HUES64 (cell line): ENCODE results near the gene ZNF484. TPM values are rescaled to one million over a fixed set of nuclear protein-coding genes. Genes with fewer than 3 reads are reported as not detected.
"Not testable (repeated sequence)": the region's sequence is repeated elsewhere in the genome, so short reads cannot be mapped to it uniquely, and the experiment has no call there.

Source experiments
- H3K27ac ChIP-seq: 2 replicates; pipeline ENCODE4 v1.7.0; 2013; ENCODE audit warnings: low read depth, low read length, inconsistent platforms
- H3K27me3 ChIP-seq: 2 replicates; pipeline ENCODE4 v1.6.1; 2013; ENCODE audit warnings: mild to moderate bottlenecking, low read length; ENCODE audit not compliant: insufficient read depth
- H3K36me3 ChIP-seq: 2 replicates; pipeline ENCODE4 v1.6.1; 2013; ENCODE audit warnings: mild to moderate bottlenecking, low read length; ENCODE audit not compliant: insufficient read depth
- H3K4me1 ChIP-seq: 2 replicates; pipeline ENCODE4 v1.6.1; 2013; ENCODE audit warnings: mild to moderate bottlenecking, low read length, moderate library complexity; ENCODE audit not compliant: insufficient read depth
- H3K4me3 ChIP-seq: 2 replicates; pipeline ENCODE4 v1.5.1; 2013; ENCODE audit warnings: mild to moderate bottlenecking, low read length, moderate library complexity
- H3K9ac ChIP-seq: 2 replicates; pipeline ENCODE4 v1.6.1; 2013; ENCODE audit warnings: mild to moderate bottlenecking, low read depth, low read length
- H3K9me3 ChIP-seq: 2 replicates; pipeline ENCODE4 v1.6.1; 2013; ENCODE audit warnings: low read depth, low read length; ENCODE audit not compliant: insufficient read depth
- WGBS: fragments of 150-250, 120-280 bp; methylation state at CpG from one replicate; pipeline ENCODE4 v1.1.7; 2013; ENCODE audit warnings: missing lambda C conversion rate; 5-methylcytosine and 5-hydroxymethylcytosine counted together
- polyA plus RNA-seq, 2 experiments: library from polyadenylated mRNA; stranded (reverse); fragments of 50-300 nt; gene quantifications; one replicate each; pipeline ENCODE4 v1.2.3, GENCODE V29; 2013

Gene ZNF484
- 6.1 TPM for polyA plus RNA-seq (2013, experiment 1 of 2)
- 7.8 TPM for polyA plus RNA-seq (2013, experiment 2 of 2)

- peak within 1 kb of the TSS; percentile 94 for H3K4me3 ChIP-seq
- WGBS = 19% methylated on average over 26 of the region's 28 CpGs
These were observed at the start of gene ZNF484 for GRCh38 chr9:92877531-92878430. Gene ZNF484, minus strand, starts transcription at chr9:92878038. Its CDS starts 3,009 bp downstream, at chr9:92875029.

DNA sequence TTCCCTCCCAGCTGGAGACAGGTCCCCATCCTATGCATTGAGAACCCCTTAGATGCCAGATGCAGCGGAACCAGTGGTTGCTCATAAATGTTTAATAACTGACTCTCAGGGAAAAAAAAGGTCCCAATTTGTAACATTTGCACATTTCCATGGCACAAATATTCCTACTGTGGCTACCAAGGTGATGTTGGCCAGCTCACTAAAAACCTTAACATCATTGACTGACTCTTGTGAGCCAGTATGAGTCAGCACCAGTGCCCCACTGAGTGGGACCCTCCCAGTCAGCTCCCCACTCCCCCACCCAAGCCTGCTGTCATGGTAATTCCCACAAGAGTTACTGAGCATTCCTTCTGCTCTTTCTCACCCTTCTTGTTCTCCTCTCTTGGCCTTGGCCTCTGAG is 42.6 kb upstream of the ZNF484 start:
- Histone ChIP-seq H3K27me3 (no peaks in the 10 kb centered on the region), H3K4me1 (no peaks in the 10 kb centered on the region), H3K36me3 (no peaks in the 10 kb centered on the region), H3K4me3 (no peak overlapping the region), H3K27ac (no peak overlapping the region), H3K9me3 (no peaks in the 10 kb centered on the region), H3K9ac (no peak overlapping the region)
- WGBS = 96% methylated on average over 1 of the region's 1 CpG

More at GRCh38 chr9:92877531-92878430, at the start of gene ZNF484:
- Histone ChIP-seq H3K27me3 (no peaks in the 10 kb centered on the region; the same call in 1 of the 2 replicates), H3K27ac (peak within 1 kb of the TSS; percentile 53; the same call in 1 of the 2 replicates), H3K9me3 (no peaks in the 10 kb centered on the region), H3K4me1 (peaks cover 10% of the 10 kb centered on the region), H3K9ac (peak within 1 kb of the TSS; percentile 78), H3K36me3 (peaks cover 4% of the 10 kb centered on the region; the same call in 1 of the 2 replicates)

- Histone ChIP-seq H3K9ac (no peak overlapping the region), H3K27me3 (no peaks in the 10 kb centered on the region), H3K27ac (no peak overlapping the region), H3K4me1 (no peaks in the 10 kb centered on the region), H3K36me3 (no peaks in the 10 kb centered on the region), H3K4me3 (no peak overlapping the region), H3K9me3 (no peaks in the 10 kb centered on the region)
- 80% methylated on average over 2 of the region's 2 CpGs for WGBS
These were observed 39.5 kb upstream of the ZNF484 start for GRCh38 chr9:92917176-92917800.

DNA sequence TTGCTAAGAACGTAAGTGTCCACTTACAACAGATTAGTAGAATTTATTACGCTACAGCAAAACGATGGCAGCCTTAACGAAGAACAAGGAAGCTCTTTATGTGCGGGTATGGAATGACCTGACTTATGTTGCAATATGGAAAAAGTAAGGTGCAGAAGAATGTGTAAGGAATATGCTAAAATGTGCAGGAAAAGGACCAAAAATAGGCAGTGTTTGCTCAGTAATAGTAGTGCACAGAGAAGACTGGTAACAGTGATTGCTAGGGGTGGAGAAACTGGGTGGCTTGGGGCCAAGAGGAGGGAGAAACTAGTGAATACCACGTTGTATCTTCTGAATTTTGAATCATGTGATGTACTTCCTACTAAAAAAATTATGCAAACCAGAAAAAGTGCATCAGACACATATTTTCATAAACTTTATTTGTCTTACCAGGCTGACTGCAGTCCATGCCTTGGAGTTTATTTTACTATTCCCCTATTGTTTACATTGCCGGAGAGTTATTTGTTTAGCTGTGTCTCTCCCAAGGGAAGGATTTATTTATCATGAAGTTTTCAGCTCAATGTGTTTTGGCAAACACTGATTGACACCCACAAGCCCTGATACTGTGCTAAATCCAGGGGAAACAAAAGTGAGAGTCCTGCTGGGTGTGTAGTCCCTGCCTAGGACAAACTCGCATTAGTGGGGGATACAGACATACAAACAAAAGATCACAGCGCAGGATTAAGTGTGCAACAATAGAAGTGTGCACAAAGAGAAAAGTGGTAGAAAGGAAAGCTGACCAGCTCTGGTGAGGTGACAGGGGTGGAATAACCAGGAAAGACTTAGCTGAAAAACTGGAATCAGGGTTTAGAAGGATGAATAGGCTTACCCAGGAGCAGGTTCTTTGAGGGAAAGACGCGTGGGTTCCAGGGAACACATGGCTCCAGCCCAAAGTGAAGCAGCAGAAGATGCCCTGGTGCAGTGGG is 34.0 kb upstream of the ZNF484 start:
- Histone ChIP-seq H3K27ac (no peak overlapping the region), H3K4me3 (no peak overlapping the region), H3K4me1 (no peaks in the 10 kb centered on the region), H3K27me3 (no peaks in the 10 kb centered on the region; the same call in 1 of the 2 replicates), H3K36me3 (no peaks in the 10 kb centered on the region), H3K9ac (no peak overlapping the region), H3K9me3 (no peaks in the 10 kb centered on the region)
- WGBS = 88% methylated on average over 10 of the region's 11 CpGs

- 27% methylated on average over 6 of the region's 6 CpGs for WGBS
- H3K36me3 ChIP-seq, H3K27me3 ChIP-seq, H3K9me3 ChIP-seq, H3K4me3 ChIP-seq, H3K4me1 ChIP-seq, H3K27ac ChIP-seq, H3K9ac ChIP-seq: not testable (repeated sequence)
These were observed 27.3 kb upstream of the ZNF484 start for GRCh38 chr9:92905137-92905536.

GRCh38 chr9:92897323-92897722 is 19.5 kb upstream of the ZNF484 start:
- no peak overlapping the region for H3K4me3 ChIP-seq
- no peaks in the 10 kb centered on the region for H3K27me3 ChIP-seq
- no peaks in the 10 kb centered on the region for H3K4me1 ChIP-seq
- H3K9ac ChIP-seq = no peak overlapping the region
- H3K9me3 ChIP-seq = no peaks in the 10 kb centered on the region
- H3K27ac ChIP-seq = no peak overlapping the region
- 94% methylated on average over 3 of the region's 3 CpGs for WGBS
- H3K36me3 ChIP-seq = no peaks in the 10 kb centered on the region

DNA sequence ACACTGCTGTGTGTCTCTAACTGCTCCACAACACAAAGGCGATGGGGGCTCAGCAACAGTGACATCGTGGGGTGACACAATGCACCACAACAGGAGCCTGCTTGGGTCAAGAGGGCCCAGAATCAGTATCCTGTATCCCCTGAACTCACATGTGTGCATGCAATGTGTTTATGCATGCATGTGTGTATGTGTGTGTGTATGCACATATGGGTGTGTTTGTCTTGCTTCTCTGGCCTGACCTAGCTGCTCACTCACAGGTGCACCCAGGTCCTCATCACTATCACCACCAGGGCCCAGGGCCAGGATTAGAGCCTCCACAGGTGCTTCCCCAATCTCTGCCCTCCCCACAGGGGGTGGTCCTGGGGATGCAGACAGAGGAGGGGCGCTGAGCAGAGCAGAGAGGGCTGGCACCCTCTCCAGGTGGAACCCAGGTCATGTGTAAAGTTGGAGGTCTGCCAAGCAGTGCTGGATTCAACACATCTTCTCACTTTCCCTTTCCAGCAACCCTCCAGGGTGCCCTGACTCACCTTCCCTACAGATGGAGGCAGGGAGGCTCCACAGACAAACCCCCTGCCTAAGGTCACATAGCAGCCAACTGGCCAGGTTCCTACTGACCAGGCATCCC is 18.1 kb upstream of the ZNF484 start:
- H3K4me3 ChIP-seq = no peak overlapping the region
- no peak overlapping the region for H3K27ac ChIP-seq
- no peak overlapping the region for H3K9ac ChIP-seq
- peaks cover 8% of the 10 kb centered on the region; the same call in 1 of the 2 replicates for H3K4me1 ChIP-seq
- no peaks in the 10 kb centered on the region for H3K27me3 ChIP-seq
- no peaks in the 10 kb centered on the region for H3K9me3 ChIP-seq
- 94% methylated on average over 2 of the region's 3 CpGs for WGBS
- H3K36me3 ChIP-seq = no peaks in the 10 kb centered on the region

GRCh38 chr9:92894711-92895362 is 17.0 kb upstream of the ZNF484 start:
- no peak overlapping the region for H3K9ac ChIP-seq

DNA sequence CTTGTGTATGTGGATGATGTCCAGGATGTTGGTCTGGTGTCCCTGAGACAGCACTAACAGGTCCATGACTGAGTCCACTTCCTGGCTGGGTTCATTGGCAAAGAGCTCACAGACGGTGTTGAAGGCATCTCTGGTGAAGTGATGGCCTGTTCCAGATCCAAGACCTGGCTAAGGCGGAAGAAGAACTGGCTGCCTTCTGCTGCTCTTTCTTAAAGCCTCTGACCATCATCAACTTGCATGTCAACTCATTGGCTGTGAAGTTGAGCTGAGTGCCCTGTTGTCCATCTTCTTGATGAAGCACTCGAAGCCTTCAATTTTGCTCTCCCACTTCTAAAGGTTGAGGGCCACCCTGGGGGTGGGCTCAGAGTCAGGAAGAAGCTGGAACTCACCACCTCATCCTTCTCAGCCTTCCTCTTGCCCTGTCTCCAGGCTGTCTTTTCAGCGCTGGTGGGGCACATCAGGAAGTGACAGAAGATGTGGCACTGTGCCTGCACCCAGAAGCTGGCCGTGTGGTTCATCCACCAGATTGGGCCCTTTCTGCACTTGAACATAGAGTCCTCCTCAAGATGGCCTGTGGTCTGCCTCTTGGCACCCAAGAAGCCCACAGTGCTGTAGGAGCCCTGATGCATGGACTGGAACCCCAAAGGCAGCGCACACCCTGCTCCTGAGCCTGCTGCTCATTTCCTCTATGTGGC is 16.2 kb upstream of the ZNF484 start:
- H3K4me3 ChIP-seq, H3K27me3 ChIP-seq, H3K27ac ChIP-seq, H3K9me3 ChIP-seq, H3K36me3 ChIP-seq, H3K9ac ChIP-seq: not testable (repeated sequence)
- 94% methylated on average over 6 of the region's 6 CpGs for WGBS
- H3K4me1 ChIP-seq = peaks cover 13% of the 10 kb centered on the region; the same call in 1 of the 2 replicates

More at GRCh38 chr9:92894711-92895362, 17.0 kb upstream of the ZNF484 start:
- no peaks in the 10 kb centered on the region for H3K36me3 ChIP-seq
- H3K4me3 ChIP-seq = no peak overlapping the region
- no peaks in the 10 kb centered on the region for H3K9me3 ChIP-seq
- H3K4me1 ChIP-seq = peaks cover 13% of the 10 kb centered on the region; the same call in 1 of the 2 replicates
- H3K27me3 ChIP-seq = no peaks in the 10 kb centered on the region
- H3K27ac ChIP-seq = no peak overlapping the region
- WGBS = 90% methylated on average over 6 of the region's 6 CpGs
